Measurements from ENCODE around the gene RNF133. TPM values are rescaled to one million over a fixed set of nuclear protein-coding genes. Genes with fewer than 3 reads are reported as not detected.

Gene RNF133
- not detected in 2 replicates for total RNA-seq

GRCh38 chr7:122699017-122699416, at the start of gene RNF133:
Gene RNF133, minus strand, starts transcription at chr7:122699117. Its CDS starts 199 bp downstream, at chr7:122698918.
- no peak within 1 kb of the TSS for H3K4me3 ChIP-seq (ENCODE audit: low read depth, low read length)
- DNase-seq (ENCODE audit: low read depth), result no peak
- no peak for TF ChIP-seq CTCF (conservative IDR thresholded peaks at IDR 0.05; ENCODE audit: low read depth, low read length)

GRCh38 chr7:122748195-122748594, 49.3 kb upstream of the RNF133 start:
- DNase-seq (ENCODE audit: low read depth), result no peak
- no peak overlapping the region for H3K4me3 ChIP-seq (ENCODE audit: low read depth, low read length)
- TF ChIP-seq CTCF (conservative IDR thresholded peaks at IDR 0.05; ENCODE audit: low read depth, low read length), result no peak

GRCh38 chr7:122746948-122747347, 48.0 kb upstream of the RNF133 start:
- H3K4me3 ChIP-seq (ENCODE audit: low read depth, low read length), result no peak overlapping the region
- no peak for TF ChIP-seq CTCF (conservative IDR thresholded peaks at IDR 0.05; ENCODE audit: low read depth, low read length)
- DNase-seq (ENCODE audit: low read depth), result no peak

GRCh38 chr7:122743211-122743610, 44.3 kb upstream of the RNF133 start:
- H3K4me3 ChIP-seq (ENCODE audit: low read depth, low read length), result no peak overlapping the region
- DNase-seq (ENCODE audit: low read depth), result no peak
- TF ChIP-seq CTCF (conservative IDR thresholded peaks at IDR 0.05; ENCODE audit: low read depth, low read length), result no peak

- DNase-seq (ENCODE audit: low read depth), result no peak
- H3K4me3 ChIP-seq (ENCODE audit: low read depth, low read length), result no peak overlapping the region
- no peak for TF ChIP-seq CTCF (conservative IDR thresholded peaks at IDR 0.05; ENCODE audit: low read depth, low read length)
Measured at GRCh38 chr7:122738947-122739346, 40.0 kb upstream of the RNF133 start.

- no peak for DNase-seq (ENCODE audit: low read depth)
- H3K4me3 ChIP-seq (ENCODE audit: low read depth, low read length), result no peak overlapping the region
- TF ChIP-seq CTCF (conservative IDR thresholded peaks at IDR 0.05; ENCODE audit: low read depth, low read length), result no peak
Measured at GRCh38 chr7:122736183-122736582, 37.3 kb upstream of the RNF133 start.

GRCh38 chr7:122727759-122728158, 28.8 kb upstream of the RNF133 start:
- no peak for TF ChIP-seq CTCF (conservative IDR thresholded peaks at IDR 0.05; ENCODE audit: low read depth, low read length)
- no peak for DNase-seq (ENCODE audit: low read depth)
- H3K4me3 ChIP-seq (ENCODE audit: low read depth, low read length), result no peak overlapping the region

All from epithelial cell of proximal tubule (primary cell).